NCI-H748 (cell line): Measurements from ENCODE around the gene NAA60.

Source experiments
- DNase-seq: peaks from one replicate; lab custom pipeline; 2025; ENCODE audit not compliant: unreplicated experiment; lab: John Stamatoyannopoulos, UW

NAA60 gene

DNA sequence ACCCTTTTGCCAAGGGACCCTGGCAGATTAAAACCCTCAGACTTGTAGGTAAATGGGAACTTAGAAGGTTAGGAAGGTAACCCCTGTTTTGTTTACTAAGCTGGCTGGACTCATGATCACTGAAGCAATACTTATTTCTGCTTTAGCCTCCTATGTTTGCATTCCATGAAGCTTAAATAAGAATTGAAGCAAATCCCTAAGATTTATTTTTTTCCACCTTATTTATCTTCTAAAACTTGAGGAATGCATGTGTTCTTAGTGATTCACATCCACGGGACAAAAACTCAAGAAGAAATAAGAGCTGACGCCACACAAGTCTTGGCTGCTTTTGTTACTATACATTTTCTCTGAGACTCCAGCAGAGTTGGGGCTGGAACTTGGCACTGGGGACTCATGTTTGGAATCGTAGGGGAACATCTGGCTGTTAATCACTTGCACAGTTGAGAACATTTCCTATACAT, 92.8 kb downstream of the NAA60 start:
- DNase-seq, result no peak
